Kidney capillary endothelial cell (primary cell): ENCODE data around the gene SELENON.

Experiments
- DNase-seq: peaks from one replicate; pipeline ENCODE4 v3.0.0-alpha.2; 2018; ENCODE audit warnings: low spot score

Gene SELENON

DNA sequence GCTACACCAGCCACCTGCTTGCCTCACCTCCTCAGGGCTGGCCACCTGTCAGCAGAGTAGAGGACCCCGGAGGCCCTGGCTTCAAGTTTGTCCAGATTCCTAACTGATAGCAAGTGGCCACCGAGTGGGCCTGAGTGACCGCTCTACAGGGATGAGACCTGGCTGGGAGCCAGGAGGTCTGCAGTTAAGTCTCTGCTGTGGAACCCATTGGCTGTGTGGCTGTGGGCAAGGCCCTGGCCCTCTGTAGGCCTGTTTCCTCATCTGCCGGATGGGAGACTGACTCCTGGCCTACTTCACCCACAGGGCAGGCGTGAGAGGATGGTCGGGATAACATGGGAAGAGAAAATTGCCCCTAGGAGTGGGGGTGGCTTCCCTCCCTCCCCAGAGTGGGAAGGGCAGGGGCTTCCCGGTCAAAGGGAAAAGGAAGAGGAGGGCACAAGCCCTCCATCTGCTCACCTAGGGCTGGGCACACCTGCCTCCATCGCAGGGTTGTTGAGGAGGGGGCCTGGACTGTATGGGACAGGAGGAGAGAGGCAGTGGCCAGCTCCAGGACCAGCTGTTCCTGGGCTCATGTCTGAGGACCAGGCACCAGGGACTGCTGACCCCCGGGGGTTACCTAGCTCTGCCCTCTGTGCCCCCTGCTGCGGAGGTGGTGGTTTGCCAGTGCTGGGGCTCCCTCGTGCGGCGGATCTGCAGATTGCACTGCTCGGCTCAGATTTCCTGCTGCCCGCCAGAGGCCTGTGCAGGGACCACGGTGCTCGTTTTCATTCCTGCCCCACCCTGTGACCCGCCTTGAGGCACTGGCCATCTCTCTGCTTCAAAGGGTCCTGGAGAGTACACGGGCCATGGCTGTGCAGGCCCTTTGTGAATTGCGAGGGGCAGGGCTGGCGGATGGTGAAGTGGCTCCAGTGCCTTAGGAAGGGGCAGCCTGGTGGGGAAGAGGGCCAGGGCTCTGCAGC, 10.6 kb downstream of the SELENON start:
- peak; percentile 56 for DNase-seq

DNA sequence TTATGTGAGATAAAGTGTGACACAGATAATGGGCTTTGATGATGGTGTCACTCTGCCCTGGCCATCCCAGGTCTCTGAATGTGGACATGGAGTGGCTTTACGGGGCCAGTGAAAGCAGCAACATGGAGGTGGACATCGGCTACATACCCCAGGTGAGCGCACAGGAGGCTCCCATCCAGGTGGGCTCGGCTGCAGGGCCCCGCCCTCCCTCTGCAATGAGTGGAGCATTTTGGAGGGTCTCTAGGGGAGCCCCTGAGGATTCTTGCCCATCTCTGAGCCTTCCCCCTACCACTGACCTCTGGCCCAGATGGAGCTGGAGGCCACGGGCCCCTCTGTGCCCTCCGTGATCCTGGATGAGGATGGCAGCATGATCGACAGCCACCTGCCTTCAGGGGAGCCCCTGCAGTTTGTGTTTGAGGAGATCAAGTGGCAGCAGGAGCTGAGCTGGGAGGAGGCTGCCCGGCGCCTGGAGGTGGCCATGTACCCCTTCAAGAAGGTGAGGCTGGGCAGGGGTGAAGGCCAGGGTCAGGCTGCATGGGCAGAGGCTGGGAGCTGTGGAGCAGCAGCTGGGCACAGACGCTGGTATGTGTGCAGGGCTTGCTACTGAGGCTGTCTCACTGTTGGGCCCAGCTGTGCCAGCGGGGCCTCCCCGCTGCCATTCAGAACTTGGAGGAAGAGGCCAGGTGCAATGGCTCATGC, 11.5 kb downstream of the SELENON start:
- DNase-seq = no peak

DNA sequence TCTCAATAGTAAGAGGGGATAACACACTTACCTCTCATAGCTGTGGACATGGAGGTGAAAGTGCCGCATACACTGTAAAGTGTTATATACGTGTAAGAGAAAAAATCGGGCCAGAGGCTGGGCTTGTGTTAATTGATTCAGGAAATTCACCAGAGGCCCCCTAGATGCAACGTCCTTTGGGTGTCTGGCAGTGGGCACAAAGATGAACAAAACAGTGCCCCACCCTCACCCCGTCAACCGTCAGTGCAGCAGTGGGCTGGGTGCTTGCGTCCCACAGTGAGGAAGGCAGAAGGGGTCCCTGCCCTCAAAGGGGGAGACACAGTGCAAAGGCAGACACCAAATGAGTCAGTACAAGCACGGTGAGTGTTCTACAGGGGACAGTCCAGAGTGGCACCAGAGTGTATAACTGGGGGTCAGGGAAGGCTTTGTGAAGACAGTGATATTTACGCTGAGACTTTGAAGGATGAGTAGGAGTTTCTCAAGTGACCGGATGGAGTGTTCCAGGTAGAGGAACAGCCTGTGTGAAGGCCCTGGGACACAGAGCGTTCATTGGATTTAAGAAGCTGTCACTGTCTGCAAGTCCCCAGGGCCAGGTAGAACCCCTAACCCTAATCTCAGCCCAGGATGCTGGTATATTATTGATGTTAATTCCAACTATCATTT, 13.2 kb downstream of the SELENON start:
- DNase-seq = no peak

DNA sequence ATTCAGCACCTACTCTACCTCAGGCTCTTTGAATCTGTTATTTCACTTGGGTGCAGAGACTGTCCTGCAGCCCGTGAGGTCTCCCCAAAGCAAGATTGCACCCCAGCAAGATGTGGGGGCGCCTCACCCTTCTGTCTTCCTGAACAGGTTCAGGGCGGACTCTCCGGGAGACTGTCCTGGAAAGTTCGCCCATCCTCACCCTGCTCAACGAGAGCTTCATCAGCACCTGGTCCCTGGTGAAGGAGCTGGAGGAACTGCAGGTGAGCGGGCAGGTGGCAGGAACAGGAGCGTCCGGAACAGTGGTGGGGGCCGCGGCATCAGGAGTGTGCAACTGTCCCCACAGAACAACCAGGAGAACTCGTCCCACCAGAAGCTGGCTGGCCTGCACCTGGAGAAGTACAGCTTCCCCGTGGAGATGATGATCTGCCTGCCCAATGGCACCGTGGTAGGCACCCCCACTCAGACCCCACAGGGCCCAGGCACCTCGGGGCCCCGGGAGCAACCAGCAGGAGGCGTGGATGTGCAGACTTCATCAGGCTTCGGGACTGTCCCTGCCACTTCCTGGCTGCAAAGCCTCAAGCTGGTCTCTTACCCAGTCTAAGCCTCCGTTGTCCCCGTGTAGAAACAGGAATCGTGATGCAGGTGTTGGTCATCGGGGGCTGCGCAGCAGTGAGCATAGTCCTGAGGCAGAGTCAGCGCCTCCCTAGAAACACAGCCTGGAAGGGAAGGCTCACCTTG, 13.9 kb downstream of the SELENON start:
- no peak for DNase-seq

DNA sequence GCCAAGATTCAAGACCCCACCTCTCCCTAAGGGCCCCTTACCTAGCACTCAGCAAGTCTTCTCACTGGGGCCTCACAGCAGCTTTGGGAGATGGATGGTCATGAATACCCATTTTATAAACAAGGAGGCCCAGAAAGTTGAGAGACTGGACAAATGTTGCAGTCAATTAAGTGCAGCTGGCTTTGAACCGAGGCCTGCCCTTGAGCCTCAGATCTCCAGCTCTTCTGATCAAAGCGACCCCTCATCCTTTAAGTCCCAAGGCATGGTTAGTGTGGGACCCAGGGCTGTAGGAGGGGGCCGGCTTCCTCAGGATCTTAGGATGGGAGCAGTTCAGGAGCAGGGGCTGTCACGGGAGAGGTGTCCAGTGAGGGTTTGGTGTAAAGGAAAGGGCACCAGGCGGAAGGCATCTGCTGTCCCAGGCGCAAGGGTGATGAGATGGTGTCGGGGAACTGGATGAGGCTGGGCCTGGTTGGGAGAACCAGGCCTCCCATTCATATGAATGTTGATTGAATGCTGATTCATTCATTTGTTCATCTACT, 14.6 kb downstream of the SELENON start:
- no peak for DNase-seq

DNA sequence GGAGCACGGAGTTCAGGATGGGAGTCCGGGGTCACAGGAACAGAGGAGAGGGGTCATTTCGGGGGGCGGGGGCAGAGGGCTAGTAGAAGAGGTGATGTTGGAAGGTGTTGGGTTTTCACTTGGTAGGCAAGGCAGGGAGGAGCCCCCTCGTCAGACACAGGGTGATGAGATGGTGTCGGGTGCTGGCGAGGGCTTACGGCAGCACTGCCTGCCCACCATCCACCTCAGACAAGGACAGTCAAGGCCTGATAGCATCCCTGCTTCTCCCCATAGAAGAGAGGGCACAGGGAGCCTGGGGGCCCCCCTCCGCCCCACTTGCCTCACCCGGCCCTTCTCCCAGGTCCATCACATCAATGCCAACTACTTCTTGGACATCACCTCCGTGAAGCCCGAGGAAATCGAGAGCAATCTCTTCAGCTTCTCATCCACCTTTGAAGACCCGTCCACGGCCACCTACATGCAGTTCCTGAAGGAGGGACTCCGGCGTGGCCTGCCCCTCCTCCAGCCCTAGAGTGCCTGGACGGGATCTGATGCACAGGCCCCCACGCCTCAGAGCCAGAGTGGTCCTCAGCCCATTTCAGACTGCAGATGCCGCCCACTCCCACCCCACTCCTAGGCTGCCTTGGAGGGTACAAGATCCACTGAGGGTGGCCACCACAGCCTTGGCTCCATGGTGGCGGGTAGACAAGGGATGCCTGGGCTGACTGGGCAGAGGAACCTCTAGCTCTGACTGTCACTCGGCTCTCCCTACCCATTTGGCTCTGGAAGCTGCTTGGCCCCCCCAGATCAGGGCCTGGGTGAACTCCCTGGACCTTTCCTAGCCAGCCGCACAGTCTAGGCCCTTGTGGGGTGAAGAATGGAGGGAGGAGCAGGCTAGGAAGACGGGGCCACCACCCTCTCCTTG, 15.5 kb downstream of the SELENON start:
- DNase-seq = no peak

DNA sequence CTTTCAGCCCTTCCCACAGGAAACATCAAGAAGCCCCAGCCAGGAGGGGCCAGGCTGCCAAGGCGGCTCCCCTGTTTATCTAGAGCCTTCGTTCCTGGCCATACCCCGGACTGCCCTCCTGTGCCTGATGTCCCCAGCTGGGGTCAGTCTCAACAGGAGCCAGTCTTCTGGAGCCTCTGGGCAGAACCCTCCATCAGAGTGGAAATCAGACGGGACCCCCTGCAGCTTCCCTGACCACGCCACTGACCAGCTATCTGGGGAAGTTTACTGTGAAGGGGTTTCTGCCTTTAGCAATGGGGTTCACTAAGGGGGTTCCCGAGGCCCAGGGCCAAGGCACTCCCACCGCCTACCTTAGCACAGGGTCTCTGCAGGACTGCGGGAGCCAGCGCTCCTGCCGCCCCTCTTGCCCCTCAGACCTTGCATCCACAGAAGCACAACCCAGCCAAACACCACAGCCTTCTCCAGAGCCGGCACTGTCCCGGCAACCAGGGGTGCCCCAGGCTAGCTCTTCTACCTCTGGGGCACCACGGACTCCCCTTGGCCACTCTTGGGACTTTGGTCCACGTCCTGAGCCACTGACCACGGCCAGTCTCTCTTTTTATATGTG, 16.2 kb downstream of the SELENON start:
- DNase-seq = no peak

DNA sequence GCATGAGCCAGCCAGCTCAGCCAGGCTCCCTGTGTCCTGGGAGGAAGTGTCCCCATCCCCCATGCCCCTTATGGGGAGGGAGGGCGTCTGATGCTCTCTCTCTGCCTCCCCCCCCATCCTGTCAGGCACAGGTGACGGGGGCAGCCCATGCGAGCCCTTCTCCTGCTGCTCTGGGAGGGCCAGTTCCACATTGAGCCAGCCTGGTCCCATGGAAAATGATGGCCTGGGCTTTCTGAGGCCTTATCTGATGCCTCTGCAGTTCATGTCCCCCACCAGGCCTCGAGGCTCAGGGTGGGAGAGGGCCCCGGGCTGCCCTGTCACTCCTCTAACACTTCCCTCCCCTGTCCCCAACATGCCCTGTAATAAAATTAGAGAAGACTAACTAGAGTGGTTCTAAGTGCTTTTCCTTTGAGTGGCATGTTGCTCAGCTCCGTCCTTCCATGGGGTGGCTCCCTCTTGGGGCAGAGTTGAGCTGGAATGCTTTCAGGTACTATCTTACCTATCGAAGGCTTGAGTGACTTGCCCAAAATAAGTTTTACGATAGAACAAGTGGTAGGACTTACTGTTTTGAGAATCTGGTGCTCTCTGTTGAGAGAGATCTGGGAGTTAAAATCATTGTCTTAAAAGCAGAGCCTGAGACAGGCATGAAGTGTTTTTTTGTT, 18.0 kb downstream of the SELENON start:
- DNase-seq = no peak

DNA sequence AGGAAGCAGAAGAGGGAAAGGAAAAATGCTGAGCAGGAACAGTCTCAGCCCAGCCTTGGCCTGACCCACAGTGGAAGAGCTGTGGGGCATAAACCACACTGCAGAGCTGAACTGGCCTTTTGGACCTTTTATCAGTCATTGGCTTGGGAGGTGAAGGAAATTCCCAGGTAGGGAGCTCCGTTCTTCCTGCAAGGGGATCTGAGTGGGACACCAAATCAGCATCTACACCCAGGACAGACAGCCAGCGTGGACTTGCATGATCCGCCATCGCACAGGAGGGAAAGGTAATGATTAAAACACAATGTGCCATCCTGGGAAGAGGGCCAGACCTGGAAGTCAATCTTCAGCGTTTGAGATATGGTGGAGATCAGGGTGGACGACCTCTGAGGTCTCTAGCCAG, 18.6 kb downstream of the SELENON start:
- DNase-seq = no peak

DNA sequence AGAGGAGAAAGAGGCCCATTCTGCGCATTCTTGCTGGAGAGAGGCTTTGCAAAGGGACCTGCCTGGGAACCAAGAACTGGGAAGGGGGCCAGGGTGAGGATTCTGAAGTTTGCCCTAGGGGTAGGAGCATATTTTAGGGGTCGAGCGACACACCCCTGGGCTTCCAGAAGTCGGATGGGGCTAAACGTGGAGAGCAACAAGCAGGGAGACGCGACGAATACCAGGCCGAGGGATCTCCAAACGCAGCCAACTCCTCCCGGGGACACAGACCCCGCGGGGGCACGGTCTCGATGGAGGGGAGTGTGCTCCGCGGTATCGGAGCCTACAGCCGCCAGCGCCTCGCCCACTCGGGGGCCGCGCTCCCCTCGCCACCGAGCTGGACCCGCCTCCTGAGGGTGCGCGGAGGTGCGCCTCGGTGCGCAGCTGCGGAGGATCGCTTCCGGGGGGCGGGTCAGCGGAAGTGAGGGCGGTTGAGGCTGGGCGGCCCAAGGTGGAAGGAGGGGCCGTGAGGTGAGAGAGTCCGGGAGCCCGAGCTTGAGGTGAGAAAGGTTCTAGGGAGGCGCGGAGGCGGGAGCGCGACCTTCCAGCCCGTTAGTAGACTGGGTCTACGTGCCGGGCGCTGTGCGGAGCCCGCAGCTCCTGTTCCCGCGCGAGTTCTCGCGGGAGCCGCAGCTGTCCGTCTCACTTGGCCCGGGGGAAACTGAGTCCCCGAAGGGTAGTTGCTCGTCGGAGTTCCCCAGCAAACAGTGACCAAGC, 19.7 kb downstream of the SELENON start, which contains the start of gene MTFR1L:
MTFR1L (plus strand) TSS at position 464 of the 756 bp plus-strand sequence. CDS start 3,151 bp downstream, outside the sequence.
- DNase-seq = peak; percentile 35

DNA sequence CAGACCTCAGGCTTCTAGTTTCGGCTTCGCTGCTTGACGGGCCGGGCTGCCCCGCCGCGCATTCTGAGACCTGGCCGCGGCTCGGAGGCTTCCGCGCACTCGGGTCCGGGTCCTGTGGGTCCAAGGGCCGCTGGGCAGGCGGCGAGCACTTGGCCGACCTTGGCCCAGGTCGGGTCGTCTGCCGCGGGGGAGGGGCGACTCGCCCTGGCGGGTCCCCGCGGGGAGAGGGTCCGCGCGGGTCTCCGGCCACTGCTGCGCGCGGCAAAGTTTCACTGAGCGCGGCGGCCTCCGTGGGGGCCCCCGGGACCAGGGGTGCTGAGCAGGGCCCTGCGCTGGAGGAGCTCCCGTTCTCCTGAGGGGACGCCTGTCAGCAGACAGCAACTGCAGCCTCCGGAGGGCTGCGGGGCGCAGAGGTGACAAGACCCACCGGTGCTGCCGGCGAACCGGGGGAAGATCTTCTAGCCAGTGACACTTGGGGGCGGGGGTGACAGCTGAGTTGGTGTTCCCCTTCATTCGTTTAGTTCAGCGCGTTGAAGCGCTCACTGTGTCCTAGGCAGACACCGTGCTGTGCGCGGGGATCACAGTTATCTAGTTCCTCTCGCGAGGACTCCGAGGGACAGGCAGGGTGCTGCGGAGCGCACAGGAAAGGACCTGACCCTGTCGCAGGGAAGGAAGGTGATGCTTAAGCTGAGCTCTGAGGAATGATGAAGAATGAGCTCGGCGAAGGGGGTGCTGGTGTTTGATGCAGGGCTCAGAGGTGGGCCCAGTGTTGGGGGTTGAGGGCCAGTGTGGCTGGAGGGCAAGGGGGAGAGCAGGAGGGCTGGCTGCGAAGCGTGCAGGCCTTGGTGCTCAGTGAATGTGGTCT, 20.5 kb downstream of the SELENON start:
- DNase-seq = peak; percentile 26

DNA sequence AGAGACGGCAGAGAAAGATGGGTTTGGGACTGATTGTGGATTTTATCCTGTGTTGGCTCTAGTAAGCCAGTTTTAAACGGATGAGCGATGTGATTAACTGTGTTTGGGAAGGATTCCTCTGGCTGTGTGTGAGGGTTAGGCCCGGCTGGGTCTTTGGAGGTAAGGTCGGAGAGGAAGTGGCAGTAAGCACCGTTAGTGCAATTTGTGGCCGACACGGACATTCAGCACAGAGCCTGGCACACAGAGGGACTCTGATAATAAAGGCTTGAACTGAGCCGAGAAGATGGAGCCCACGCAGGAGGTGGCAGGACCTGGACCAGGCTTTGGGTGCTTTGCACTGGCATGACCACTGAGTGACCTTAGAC, 21.1 kb downstream of the SELENON start:
- DNase-seq = no peak

DNA sequence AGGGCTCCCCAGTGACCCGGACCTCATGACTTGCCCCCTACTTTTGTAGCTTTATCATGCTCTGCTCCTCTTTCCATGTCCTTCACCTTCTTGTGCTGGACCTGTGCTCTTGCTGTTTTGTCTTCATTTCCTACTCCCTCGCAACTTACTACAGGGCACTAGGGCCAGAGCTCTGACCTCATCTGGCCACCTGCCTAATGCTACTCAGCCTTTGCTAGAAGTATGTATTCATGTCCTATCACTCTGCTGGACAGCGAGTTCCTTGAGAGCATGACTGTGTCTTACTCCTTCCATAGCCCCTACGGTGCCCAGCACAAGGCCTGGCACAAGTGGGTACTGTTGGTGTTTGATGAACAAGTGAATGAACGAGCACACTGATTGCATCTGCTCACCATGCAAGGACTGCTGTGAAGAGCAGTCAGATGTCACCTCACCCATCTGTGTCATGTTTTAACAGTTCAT, 21.7 kb downstream of the SELENON start:
- no peak for DNase-seq

DNA sequence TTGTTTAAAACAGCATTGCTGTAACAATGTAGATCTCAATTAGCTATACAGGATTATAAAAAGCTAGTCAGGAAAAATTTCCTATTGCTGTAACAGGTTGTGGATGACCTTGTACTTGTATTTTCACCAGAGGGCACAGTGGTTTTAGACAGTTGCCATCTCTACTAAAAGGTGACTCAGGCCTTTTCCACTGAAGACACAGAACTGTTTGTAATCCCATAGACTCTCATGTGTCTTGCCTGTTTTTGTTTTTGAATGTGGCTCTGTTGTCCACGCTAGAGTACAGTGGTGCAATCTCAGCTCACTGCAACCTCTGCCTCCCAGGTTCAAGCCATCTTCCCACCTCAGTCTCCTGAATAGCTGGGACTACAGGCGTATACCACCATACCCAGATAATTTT, 25.6 kb downstream of the SELENON start:
- no peak for DNase-seq

DNA sequence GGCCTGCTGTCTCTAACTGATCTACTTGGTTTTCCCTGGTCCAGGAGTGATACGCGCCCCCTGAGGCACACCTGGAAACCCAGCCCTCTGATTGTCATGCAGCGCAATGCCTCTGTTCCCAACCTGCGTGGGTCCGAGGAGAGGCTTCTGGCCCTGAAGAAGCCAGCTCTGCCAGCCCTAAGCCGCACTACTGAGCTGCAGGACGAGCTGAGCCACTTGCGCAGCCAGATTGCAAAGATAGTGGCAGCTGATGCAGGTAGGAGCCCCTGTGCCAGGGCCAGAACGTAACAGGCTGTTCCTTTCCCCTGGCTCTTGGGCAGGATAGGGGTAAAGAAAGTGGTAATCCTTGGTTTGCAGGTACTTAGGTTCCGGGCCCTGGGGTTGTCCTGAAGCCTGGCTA, 26.6 kb downstream of the SELENON start:
- no peak for DNase-seq

DNA sequence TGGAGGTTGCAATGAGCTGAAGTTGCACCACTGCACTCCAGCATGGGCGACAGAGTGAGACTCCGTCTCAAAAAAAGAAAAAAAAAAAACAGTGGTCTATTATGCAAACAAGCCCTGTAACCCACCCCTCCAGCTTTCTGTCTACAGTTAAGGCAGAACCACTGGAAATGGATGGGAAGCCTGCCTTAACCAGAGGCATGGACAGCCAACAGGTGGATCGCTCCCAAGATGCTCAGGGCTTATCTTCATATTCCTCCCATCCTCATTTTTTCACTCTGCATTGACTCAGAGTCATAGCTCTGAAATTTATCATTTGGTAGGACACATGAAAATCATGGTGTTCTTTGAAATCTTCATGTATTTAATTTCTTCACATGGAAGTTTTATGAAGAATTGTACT, 28.5 kb downstream of the SELENON start:
- no peak for DNase-seq

DNA sequence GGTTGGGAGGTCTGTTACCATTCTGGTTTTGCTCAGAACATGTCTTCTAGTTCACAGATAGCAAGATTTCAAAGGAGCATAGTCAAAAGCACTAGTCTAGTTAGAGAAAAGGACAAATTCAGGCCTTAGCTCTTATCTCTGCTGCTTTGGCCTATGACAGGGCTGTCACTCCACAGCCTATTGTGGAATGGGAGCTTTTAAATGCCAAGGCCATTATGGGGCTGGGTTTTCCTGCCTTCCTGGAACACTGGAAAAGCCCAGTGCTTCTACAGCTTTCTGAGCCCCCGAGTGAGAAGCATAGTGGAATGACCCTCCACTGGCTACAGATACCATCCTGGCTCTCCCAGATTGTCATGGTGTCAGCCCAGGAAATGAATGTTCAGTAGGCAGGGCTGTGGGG, 29.1 kb downstream of the SELENON start:
- no peak for DNase-seq
